Left lung (tissue), 10 donors: ENCODE measurements around the gene LRRC9. TPM values are rescaled to one million over a fixed set of nuclear protein-coding genes. Genes with fewer than 3 reads are reported as not detected.
"Not testable (repeated sequence)": the region's sequence is repeated elsewhere in the genome, so short reads cannot be mapped to it uniquely, and the experiment has no call there.

ENCODE experiments used
- ATAC-seq: fragments of 200-7000 bp; cut with Tn5 transposase; one replicate; pipeline ENCODE4 v1.9.1; 2020; ENCODE audit warnings: moderate library complexity
- DNase-seq, 4 donors: peaks; one replicate each; pipeline ENCODE4 v3.0.0-alpha.2; 2013 to 2020
- H3K27ac ChIP-seq, 2 donors: fragments of 200-600 bp; sonication (generic) in 1 of 2; one replicate each; pipeline versions ENCODE4 v1.5.0 to v1.8.0; 2020 to 2021
- H3K27me3 ChIP-seq, 2 donors: fragments of 200-600 bp; sonication (generic) in 1 of 2; one replicate each; pipeline versions ENCODE4 v1.5.0 to v1.8.0; 2020 to 2021
- H3K36me3 ChIP-seq, 2 donors: fragments of 200-600 bp; sonication (generic) in 1 of 2; one replicate each; pipeline versions ENCODE4 v1.5.0 to v1.8.0; 2020 to 2021
- H3K4me1 ChIP-seq, 2 donors: fragments of 200-600 bp; one replicate each; pipeline ENCODE4 v1.8.0; 2021
- H3K4me3 ChIP-seq, 2 donors: fragments of 200-600 bp; sonication (generic) in 1 of 2; one replicate each; pipeline versions ENCODE4 v1.5.0 to v1.8.0; 2020 to 2021; ENCODE audit warnings: mild to moderate bottlenecking in 1 of 2
- H3K9me3 ChIP-seq, 2 donors: fragments of 200-600 bp; sonication (generic) in 1 of 2; one replicate each; pipeline versions ENCODE4 v1.5.0 to v1.8.0; 2020 to 2021
- intact Hi-C, 2 donors: fragments of 100-400 bp; cut with DNase I; formaldehyde crosslinking; loops; one replicate each; pipeline versions ENCODE4 v1.11.2 to v1.14.2; 2022
- polyA plus RNA-seq, 6 donors: library from polyadenylated mRNA; unstranded; fragments of 120-200 nt; gene quantifications; one replicate each; pipeline ENCODE4 v1.2.1, GENCODE V29; 2013; ENCODE audit not compliant: insufficient read length in 6 of 6
- total RNA-seq, 2 donors: library from RNA; stranded (reverse); fragmentation: NEBNext Ultra II Directional; extraction: Animal tissue kit (Norgen Biotek cat#: 25700); gene quantifications; one replicate each; pipeline ENCODE4 v1.2.1, GENCODE V29; 2021
- TF ChIP-seq, protein P1 (sequence below), 2 donors: fragments of 200-600 bp; sonication (generic) in 1 of 2; IDR thresholded peaks; one replicate each; pipeline versions ENCODE4 v1.5.0 to v1.8.0; 2021; ENCODE audit warnings: antibody characterized with exemption in 2 of 2
- donor health status: DM: no; HTN: yes; CAD: no.
- donor health status: DM: no; HTN: no; CAD: no.

The LRRC9 gene
- total and polyA plus RNA-seq, 8 donors: 0.05 to 2.2 (median 0.69) TPM; not detected in 1

DNA sequence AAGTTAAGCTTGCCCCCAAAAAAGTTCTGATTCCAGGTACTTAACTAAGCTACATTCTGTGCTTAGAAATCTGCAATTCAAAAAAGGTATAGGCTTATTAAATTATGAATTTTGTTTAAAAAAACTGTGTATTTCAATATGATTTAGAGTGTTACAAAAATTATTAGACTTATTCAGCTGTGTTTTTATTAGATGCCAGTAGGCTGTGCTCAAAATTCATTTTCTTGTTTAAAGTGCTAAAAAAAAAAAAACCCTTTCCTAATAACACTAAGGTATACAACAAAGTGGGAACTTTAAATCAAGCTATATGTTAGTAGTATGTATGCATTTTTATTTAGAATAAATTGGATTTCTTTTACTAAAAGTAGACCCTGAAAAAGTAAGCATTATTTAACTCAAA, 25.0 kb downstream of the LRRC9 start:
- no peak for DNase-seq
- intact Hi-C loops: no loop called here
- H3K4me3 ChIP-seq: no peak overlapping the region
- no peaks in the 10 kb centered on the region for H3K36me3 ChIP-seq
- H3K27ac ChIP-seq: no peak overlapping the region
- H3K4me1 ChIP-seq: no peaks in the 10 kb centered on the region
- H3K9me3 ChIP-seq: no peaks in the 10 kb centered on the region
- no peaks in the 10 kb centered on the region for H3K27me3 ChIP-seq
- TF ChIP-seq, protein P1, sequence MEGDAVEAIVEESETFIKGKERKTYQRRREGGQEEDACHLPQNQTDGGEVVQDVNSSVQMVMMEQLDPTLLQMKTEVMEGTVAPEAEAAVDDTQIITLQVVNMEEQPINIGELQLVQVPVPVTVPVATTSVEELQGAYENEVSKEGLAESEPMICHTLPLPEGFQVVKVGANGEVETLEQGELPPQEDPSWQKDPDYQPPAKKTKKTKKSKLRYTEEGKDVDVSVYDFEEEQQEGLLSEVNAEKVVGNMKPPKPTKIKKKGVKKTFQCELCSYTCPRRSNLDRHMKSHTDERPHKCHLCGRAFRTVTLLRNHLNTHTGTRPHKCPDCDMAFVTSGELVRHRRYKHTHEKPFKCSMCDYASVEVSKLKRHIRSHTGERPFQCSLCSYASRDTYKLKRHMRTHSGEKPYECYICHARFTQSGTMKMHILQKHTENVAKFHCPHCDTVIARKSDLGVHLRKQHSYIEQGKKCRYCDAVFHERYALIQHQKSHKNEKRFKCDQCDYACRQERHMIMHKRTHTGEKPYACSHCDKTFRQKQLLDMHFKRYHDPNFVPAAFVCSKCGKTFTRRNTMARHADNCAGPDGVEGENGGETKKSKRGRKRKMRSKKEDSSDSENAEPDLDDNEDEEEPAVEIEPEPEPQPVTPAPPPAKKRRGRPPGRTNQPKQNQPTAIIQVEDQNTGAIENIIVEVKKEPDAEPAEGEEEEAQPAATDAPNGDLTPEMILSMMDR (IDR thresholded peaks at IDR 0.05): no peak
- ATAC-seq: no peak

DNA sequence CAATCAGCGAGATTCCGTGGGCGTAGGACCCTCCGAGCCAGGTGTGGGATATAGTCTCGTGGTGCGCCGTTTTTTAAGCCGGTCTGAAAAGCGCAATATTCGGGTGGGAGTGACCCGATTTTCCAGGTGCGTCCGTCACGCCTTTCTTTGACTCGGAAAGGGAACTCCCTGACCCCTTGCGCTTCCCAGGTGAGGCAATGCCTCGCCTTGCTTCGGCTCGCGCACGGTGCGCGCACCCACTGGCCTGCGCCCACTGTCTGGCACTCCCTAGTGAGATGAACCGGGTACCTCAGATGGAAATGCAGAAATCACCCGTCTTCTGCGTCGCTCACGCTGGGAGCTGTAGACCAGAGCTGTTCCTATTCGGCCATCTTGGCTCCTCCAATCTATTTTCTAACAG, 32.2 kb downstream of the LRRC9 start:
- DNase-seq, intact Hi-C loops, ATAC-seq: not testable (repeated sequence)

DNA sequence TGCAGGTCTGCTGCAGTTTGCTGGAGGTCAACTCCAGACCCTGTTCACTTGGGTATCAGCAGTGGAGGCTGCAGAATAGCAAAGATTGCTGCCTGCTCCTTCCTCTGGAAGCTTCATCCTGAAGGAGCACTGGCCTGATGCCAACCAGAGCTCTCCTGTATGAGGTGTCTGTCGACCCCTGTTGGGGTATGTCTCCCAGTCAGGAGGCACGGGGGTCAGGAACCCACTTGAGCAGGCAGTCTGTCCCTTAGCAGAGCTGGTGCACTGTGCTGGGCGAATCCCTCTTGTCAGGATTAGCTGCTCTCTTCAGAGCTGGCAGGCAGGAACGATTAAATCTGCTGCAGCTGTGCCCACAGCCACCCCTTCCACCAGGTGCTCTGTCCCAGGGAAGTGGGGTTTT, 37.9 kb downstream of the LRRC9 start:
- DNase-seq: peak in 1 of 4 donors; percentile 12
- intact Hi-C loops, H3K36me3 ChIP-seq: not testable (repeated sequence)

More for the DNA sequence above, 32.2 kb downstream of the LRRC9 start:
- not testable (repeated sequence) for H3K27ac ChIP-seq, H3K4me3 ChIP-seq, H3K36me3 ChIP-seq, H3K27me3 ChIP-seq, H3K4me1 ChIP-seq
- peaks cover 0 to 12% of the 10 kb centered on the region in 2 donors for H3K9me3 ChIP-seq

DNA sequence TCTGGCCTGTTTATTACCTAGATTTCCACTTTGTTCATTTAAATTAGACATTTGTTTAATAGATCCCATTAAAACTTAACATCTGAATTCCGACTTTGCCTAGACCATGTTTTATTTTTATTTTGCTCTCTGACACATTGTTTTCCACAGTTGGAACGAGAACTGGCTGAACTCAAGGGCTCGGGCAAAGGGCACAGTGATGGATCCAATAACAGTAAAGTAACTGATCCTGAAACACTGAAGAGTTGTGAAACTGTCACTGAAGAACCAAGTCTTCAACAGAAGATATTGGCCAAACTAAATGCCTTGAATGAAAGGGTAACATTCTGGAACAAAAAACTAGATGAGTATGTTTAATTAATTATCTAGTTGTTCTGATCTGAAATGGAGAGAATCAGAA, 39.7 kb downstream of the LRRC9 start:
- DNase-seq: no peak
- Histone ChIP-seq H3K9me3 (no peaks in the 10 kb centered on the region), H3K4me1 (peaks cover 0 to 8% of the 10 kb centered on the region in 2 donors), H3K36me3 (no peaks in the 10 kb centered on the region), H3K27ac (no peak overlapping the region), H3K27me3 (no peaks in the 10 kb centered on the region), H3K4me3 (no peak overlapping the region)
- intact Hi-C loops: loop anchor here in 1 of 2 donors (10.0 kb wide), 1 partner anchor 225 kb away; no protein-coding TSS in a partner anchor
- TF ChIP-seq, protein P1 (IDR thresholded peaks at IDR 0.05): no peak
- ATAC-seq: no peak

More for the DNA sequence above, 37.9 kb downstream of the LRRC9 start:
- not testable (repeated sequence) for H3K4me1 ChIP-seq, ATAC-seq, H3K27ac ChIP-seq, H3K27me3 ChIP-seq, H3K4me3 ChIP-seq
- peaks cover 0 to 12% of the 10 kb centered on the region in 2 donors for H3K9me3 ChIP-seq

GRCh38 chr14:59961518-59962062, 41.6 kb downstream of the LRRC9 start:
- TF ChIP-seq, protein P1 (IDR thresholded peaks at IDR 0.05): no peak
- Histone ChIP-seq H3K4me3 (no peak overlapping the region), H3K27ac (no peak overlapping the region), H3K36me3 (no peaks in the 10 kb centered on the region), H3K9me3 (no peaks in the 10 kb centered on the region), H3K4me1 (peaks cover 0 to 8% of the 10 kb centered on the region in 2 donors), H3K27me3 (no peaks in the 10 kb centered on the region)
- ATAC-seq (no peak), DNase-seq (no peak)
- intact Hi-C loops: loop anchor here in 1 of 2 donors (10.0 kb wide), 1 partner anchor 223 kb away; no protein-coding TSS in a partner anchor

- intact Hi-C loops: loop anchor here in 1 of 2 donors (10.0 kb wide), 1 partner anchor 220 kb away; no protein-coding TSS in a partner anchor
- Histone ChIP-seq H3K36me3 (no peaks in the 10 kb centered on the region), H3K27ac (no peak overlapping the region), H3K4me1 (peaks cover 0 to 8% of the 10 kb centered on the region in 2 donors), H3K27me3 (no peaks in the 10 kb centered on the region), H3K9me3 (no peaks in the 10 kb centered on the region), H3K4me3 (no peak overlapping the region)
- TF ChIP-seq, protein P1 (IDR thresholded peaks at IDR 0.05): no peak
- ATAC-seq (peak; percentile 67), DNase-seq (peak in 2 of 4 donors; percentile 15 to 45)
Observed at GRCh38 chr14:59964251-59965007, 44.5 kb downstream of the LRRC9 start.
